Cerebellar cortex (tissue), 1 donor: ENCODE results near the gene NOS1AP.
"Not testable (repeated sequence)": the region's sequence is repeated elsewhere in the genome, so short reads cannot be mapped to it uniquely, and the experiment has no call there.

Source experiments
- DNase-seq: peaks from one replicate; pipeline ENCODE4 v3.0.0-alpha.2; 2015; ENCODE audit warnings: low spot score

The NOS1AP gene

DNA sequence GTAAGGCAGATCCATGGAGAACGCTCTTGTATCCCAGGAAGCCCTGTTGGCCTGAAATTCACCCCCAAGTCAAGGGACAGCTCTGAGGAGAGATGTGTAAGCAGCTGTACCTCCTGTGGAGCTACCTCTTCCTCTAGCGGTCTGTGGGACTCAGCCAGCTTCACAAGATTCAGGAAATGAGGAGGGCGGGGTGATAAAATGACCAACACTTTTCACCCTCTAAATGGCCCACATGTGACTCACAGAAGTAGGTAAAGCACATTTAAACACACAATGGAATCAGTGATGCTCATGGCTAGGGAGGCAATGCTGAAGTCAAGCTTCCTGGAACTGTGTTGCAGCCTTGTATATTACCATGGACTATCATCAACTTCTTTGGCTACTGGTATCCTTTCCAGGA lies 342.5 kb downstream of the NOS1AP start, which contains the start of gene SH2D1B:
Gene SH2D1B, minus strand, starts transcription at position 135 of the 400 bp plus-strand sequence. Its CDS starts 120 bp downstream, at position 15.
- DNase-seq, result no peak

DNA sequence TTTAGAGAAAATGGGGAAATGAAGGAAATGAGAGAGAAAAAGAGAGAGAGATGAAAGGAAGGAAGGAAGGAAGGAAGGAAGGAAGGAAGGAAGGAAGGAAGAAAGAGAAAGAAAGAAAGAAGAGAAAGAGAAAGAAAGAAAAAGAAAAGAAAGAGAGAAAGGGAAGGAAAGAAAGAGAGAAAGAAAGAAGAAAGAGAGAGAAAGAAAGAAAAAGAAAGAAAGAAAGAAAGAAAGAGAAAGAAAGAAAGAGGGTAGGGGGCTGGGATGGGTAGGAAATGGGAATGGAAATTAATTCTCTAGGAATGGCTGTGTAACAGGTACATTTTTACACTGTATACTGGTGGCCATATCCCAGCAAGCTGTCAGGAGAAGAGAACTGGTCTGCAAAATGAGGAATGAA lies 346.7 kb downstream of the NOS1AP start:
- no peak for DNase-seq

DNA sequence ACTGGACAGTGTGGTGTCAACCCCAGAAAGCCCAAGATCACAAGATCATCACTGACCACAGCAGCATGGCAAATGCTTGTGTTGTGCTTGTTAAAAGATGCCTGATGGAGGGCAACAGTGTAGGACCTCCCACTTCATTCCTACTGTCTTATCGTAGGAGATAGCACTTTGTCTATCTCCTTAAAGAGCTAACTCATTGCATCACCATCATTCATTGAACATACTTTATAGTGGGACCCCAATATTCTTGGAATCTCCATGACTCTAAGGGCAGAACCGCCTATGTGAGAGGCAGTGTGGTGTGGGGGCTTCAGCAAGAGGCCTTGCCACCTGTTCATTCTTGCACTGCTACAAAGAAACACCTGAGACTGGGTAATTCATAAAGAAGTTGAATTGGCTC lies 347.4 kb downstream of the NOS1AP start:
- DNase-seq, result no peak

DNA sequence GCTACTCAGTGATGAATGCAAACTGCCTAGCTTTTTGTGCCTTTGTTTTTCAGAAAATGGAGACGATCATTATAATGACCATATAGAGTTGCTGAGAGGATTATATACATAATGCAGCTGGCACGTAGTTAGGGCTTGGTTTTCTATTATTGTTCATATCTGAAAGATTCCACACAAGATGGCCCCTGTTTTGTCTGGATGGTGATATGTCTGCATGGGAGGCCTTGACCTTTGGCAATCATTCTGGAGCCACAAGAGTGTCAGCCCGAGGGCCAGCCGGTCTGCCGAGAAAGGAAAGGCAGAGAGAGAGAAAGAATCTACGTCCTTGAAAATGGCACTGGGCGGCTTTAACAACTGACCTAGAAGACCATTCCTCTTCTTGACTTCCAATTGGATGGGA lies 348.2 kb downstream of the NOS1AP start:
- no peak for DNase-seq

DNA sequence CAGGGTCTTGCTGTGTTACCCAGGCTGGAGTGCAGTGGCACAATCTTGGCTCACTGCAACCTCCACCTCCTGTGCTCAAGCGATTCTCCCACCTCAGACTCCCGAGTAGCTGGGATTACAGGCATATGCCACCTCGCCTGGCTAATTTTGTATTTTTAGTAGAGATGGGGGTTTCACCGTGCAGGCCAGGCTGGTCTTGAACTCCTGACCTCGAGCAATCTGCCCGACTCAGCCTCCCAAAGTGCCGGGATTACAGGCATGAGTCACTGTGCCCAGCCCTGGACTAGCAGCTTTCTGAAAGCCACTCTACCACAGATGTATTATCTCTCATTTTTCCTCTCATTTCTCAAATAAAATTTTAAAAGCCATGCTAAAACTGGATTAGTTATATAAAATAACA lies 349.1 kb downstream of the NOS1AP start:
- not testable (repeated sequence) for DNase-seq

DNA sequence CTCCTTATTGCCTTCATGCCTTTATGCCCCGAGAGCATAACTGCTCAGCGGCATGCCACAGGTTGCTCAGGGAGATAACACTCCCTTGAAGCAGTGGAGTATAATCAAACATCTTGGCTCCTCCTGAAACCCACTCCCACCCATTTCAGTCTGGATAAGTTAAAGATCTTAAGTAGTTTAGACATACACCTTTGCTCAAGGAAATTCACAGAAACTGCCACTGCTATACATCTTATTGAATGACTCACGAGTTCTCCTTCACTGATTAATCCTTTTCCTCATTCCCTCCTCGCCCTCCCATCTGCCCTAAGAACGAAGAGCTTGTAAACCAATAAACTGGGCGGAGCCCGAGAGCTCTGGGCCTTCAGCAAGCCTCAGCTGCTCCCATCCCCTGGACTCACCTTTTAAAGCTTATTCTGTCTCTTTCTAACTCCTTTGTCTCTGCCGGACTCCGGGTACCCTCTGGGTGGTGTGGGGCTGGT lies 350.0 kb downstream of the NOS1AP start:
- DNase-seq, result not testable (repeated sequence)
